GM21447 (cell line): ENCODE results near the gene IGFBP4.

Experiments
- ATAC-seq: cut with Tn5 transposase; IDR thresholded peaks from one replicate; pipeline ENCODE4 v1.9.1; 2021; ENCODE audit not compliant: unreplicated experiment

IGFBP4 gene

GRCh38 chr17:40470932-40471828 lies 27.9 kb downstream of the IGFBP4 start:
- ATAC-seq, result no peak

- no peak for ATAC-seq
Measured at GRCh38 chr17:40471846-40472732, 28.8 kb downstream of the IGFBP4 start.

GRCh38 chr17:40472733-40473452 lies 29.6 kb downstream of the IGFBP4 start:
- ATAC-seq, result no peak

GRCh38 chr17:40473573-40474365 lies 30.5 kb downstream of the IGFBP4 start:
- ATAC-seq, result no peak

GRCh38 chr17:40474419-40475002 lies 31.3 kb downstream of the IGFBP4 start:
- no peak for ATAC-seq

- no peak for ATAC-seq
Measured at GRCh38 chr17:40475234-40475908, 32.1 kb downstream of the IGFBP4 start.

GRCh38 chr17:40477796-40478195 lies 34.5 kb downstream of the IGFBP4 start:
- no peak for ATAC-seq

GRCh38 chr17:40478486-40478885 lies 35.2 kb downstream of the IGFBP4 start:
- no peak for ATAC-seq

- ATAC-seq, result no peak
Measured at GRCh38 chr17:40479754-40480480, 36.7 kb downstream of the IGFBP4 start.

- ATAC-seq, result no peak
Measured at GRCh38 chr17:40480501-40481003, 37.3 kb downstream of the IGFBP4 start.

- no peak for ATAC-seq
Measured at GRCh38 chr17:40481106-40481505, 37.9 kb downstream of the IGFBP4 start.

GRCh38 chr17:40482722-40483121 lies 39.5 kb downstream of the IGFBP4 start:
- no peak for ATAC-seq

- no peak for ATAC-seq
Measured at GRCh38 chr17:40483679-40484078, 40.4 kb downstream of the IGFBP4 start.

- no peak for ATAC-seq
Measured at GRCh38 chr17:40484285-40484972, 41.2 kb downstream of the IGFBP4 start.

GRCh38 chr17:40484973-40485530 lies 41.8 kb downstream of the IGFBP4 start:
- ATAC-seq, result no peak

GRCh38 chr17:40485851-40486521 lies 42.7 kb downstream of the IGFBP4 start:
- ATAC-seq, result no peak
